Upper lobe of left lung (tissue), 6 donors: ENCODE results near the gene ELP5. TPM values are rescaled to one million over a fixed set of nuclear protein-coding genes. Genes with fewer than 3 reads are reported as not detected.

Source experiments
- ATAC-seq, 2 donors: fragments of 200-7000 bp; cut with Tn5 transposase; one replicate each; pipeline ENCODE4 v1.9.1; 2022; ENCODE audit warnings: mild to moderate bottlenecking in 2 of 2, moderate library complexity in 2 of 2; ENCODE audit not compliant: low FRiP score in 2 of 2
- DNase-seq, 2 donors: peaks; one replicate each; pipeline ENCODE4 v3.0.0-alpha.2; 2019 to 2020
- H3K27ac ChIP-seq, 4 donors: fragments of 200-600 bp; sonication (generic); one replicate each; pipeline ENCODE4 v1.5.1; 2016 to 2019
- H3K27me3 ChIP-seq, 4 donors: fragments of 200-600 bp; sonication (generic); one replicate each; pipeline ENCODE4 v1.5.1; 2017 to 2019
- H3K36me3 ChIP-seq, 4 donors: fragments of 200-600 bp; sonication (generic); one replicate each; pipeline ENCODE4 v1.5.1; 2016 to 2019
- H3K4me1 ChIP-seq, 4 donors: fragments of 200-600 bp; sonication (generic); one replicate each; pipeline ENCODE4 v1.5.1; 2018 to 2019
- H3K4me3 ChIP-seq, 4 donors: fragments of 200-600 bp; sonication (generic); one replicate each; pipeline ENCODE4 v1.5.1; 2017 to 2019; ENCODE audit warnings: mild to moderate bottlenecking in 2 of 4, moderate library complexity in 1 of 4
- H3K9me3 ChIP-seq, 4 donors: fragments of 200-600 bp; sonication (generic); one replicate each; pipeline ENCODE4 v1.5.1; 2018 to 2019
- EP300 ChIP-seq, 4 donors: sonication (generic); formaldehyde crosslinking; IDR thresholded peaks; one replicate each; pipeline ENCODE4 v1.5.1; 2017; ENCODE audit warnings: antibody characterized with exemption in 4 of 4, control low read depth in 2 of 4
- POLR2A ChIP-seq, 4 donors: fragments of 450-650 bp; IDR thresholded peaks; one replicate each; pipeline ENCODE4 v1.5.1; 2016 to 2017; ENCODE audit warnings: antibody characterized with exemption in 4 of 4, mild to moderate bottlenecking in 2 of 4
- POLR2AphosphoS5 ChIP-seq, 2 donors: sonication (generic); formaldehyde crosslinking; IDR thresholded peaks; one replicate each; pipeline ENCODE4 v1.5.1; 2017; ENCODE audit warnings: antibody characterized with exemption in 2 of 2
- WGBS, 2 donors: methylation state at CpG; one replicate each; pipeline ENCODE4 v1.1.5; 2017 to 2018; 5-methylcytosine and 5-hydroxymethylcytosine counted together
- total RNA-seq, 6 donors: library from RNA; depleted of rRNA in 4 of 6; stranded (reverse); fragments of >200 nt in 4 of 6; gene quantifications; one replicate each; pipeline versions ENCODE4 v1.1.0 to v1.2.1, GENCODE V29; 2016 to 2021
- TF ChIP-seq, protein P1 (sequence below), 6 experiments: fragments of 450-650 bp in 4 of 6; fragments of 200-600 bp in 2 of 6; sonication (generic) in 2 of 6; IDR thresholded peaks; one replicate each; pipeline ENCODE4 v1.5.1; 2016 to 2019; ENCODE audit warnings: antibody characterized with exemption in 6 of 6
- donor health status: DM: no; HTN: no; CAD: no; lungs with moderate emphysema.
- donor health status: DM: no; HTN: yes; CAD: no; lungs with severe emphysema.

Gene ELP5
- total RNA-seq, 6 donors from 2014 or later, result 5.2 to 36.3 (median 21.0) TPM

- Histone ChIP-seq H3K4me1 (peaks cover 49 to 66% (median 53%) of the 10 kb centered on the region in 4 donors), H3K36me3 (no peaks in the 10 kb centered on the region), H3K27ac (peak overlapping the region; percentile 42 to 100 (median 84)), H3K27me3 (no peaks in the 10 kb centered on the region), H3K4me3 (peak overlapping the region in 1 of 4 donors; percentile 60), H3K9me3 (no peaks in the 10 kb centered on the region)
- no peak for TF ChIP-seq POLR2AphosphoS5 (IDR thresholded peaks at IDR 0.05)
- no peak for TF ChIP-seq EP300 (IDR thresholded peaks at IDR 0.05)
- TF ChIP-seq POLR2A (IDR thresholded peaks at IDR 0.05), result no peak
- TF ChIP-seq, protein P1, sequence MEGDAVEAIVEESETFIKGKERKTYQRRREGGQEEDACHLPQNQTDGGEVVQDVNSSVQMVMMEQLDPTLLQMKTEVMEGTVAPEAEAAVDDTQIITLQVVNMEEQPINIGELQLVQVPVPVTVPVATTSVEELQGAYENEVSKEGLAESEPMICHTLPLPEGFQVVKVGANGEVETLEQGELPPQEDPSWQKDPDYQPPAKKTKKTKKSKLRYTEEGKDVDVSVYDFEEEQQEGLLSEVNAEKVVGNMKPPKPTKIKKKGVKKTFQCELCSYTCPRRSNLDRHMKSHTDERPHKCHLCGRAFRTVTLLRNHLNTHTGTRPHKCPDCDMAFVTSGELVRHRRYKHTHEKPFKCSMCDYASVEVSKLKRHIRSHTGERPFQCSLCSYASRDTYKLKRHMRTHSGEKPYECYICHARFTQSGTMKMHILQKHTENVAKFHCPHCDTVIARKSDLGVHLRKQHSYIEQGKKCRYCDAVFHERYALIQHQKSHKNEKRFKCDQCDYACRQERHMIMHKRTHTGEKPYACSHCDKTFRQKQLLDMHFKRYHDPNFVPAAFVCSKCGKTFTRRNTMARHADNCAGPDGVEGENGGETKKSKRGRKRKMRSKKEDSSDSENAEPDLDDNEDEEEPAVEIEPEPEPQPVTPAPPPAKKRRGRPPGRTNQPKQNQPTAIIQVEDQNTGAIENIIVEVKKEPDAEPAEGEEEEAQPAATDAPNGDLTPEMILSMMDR (IDR thresholded peaks at IDR 0.05), result no peak
- ATAC-seq, result no peak
- no peak for DNase-seq
- 18 to 20% methylated on average over 7 to 10 of the region's 10 CpGs for WGBS, 2 donors
These were observed 36.3 kb upstream of the ELP5 start for GRCh38 chr17:7215652-7216180.

DNA sequence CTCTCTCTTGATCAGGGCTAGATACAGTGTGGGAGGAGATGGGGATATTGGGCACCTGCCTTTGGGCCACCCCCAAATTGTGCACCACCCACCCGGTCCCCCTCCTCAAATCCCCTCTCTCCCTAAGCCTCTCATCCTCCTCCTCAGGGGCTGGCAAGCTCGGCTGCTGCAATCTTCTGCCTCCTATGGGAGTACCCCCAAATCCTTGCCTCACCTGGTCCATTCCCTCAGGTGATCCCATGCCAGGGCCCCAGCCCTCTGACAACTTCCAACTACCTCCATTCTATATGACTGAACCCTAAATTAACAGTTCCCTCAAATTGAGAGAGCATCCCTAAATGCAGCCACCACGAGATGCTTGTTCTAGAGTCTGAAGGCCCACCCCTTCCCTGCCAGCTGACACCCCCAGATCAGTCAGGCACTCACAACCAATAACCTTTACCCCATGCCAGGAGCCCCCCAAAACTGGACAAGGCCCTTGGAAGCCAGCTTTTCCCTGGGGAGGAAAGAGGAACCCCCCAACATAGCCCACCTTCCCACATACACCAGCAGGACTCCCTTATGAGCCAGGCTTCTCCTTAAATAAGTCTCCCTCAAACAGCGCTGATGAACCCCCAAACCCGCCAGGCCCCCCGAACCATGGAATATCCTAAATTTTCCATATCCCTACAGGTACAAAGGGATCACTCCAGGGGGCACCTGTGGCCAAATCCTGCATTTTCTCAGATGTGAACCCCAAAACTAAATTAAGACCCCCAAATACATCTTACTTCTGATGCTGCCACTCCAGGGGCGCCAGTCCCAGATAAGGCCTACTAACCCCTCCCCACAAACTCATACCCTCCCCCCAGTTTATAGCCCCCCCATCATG is 35.5 kb upstream of the ELP5 start:
- H3K4me1 ChIP-seq, result peaks cover 56 to 73% (median 61%) of the 10 kb centered on the region in 4 donors

DNA sequence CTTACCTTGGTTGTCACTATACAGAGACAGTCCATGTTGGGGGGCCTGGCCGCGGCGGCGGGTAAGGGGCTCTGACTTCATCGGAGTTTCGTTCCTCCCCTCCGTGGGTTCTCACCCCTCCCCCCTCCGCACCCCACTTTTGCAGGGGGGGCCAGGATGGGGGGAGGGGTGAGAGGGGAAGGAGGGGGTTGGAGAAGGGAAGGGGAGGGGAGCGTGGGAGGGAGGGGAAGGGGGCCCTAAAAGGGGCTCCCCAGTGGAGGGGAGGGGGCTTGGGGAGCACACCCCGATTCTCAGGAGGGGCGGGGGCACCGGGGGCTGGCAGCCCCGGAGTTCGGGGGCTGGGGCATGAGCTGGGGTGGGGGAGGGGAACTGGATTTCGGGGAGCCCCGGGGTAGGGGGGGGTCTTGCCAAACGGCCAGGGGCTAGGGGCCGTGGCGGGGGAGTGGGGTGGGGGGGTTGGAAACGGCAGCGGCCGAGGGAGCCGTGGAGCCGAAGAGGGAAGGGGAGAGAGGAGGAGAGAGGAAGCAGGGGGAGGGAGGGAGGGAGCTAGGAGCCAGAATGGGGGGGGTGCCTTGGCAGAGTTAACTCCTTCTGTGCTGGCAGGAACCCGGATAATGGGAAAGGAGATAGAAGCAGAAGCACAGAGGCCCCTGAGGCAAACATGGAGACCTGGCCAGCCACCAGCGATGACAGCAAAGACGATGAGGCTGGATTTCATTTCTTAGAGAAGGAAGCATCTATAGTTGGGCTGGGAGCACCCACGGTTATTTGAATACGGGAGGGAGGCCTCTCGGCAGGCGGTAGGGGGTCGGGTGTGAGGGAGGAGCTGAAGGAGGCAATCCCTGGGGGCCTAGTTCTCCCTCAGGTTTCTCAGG is 34.7 kb upstream of the ELP5 start:
- peak overlapping the region; percentile 47 to 100 (median 82) for H3K27ac ChIP-seq
- TF ChIP-seq, protein P1 (IDR thresholded peaks at IDR 0.05), result no peak
- TF ChIP-seq EP300 (IDR thresholded peaks at IDR 0.05) (no peak), POLR2A (IDR thresholded peaks at IDR 0.05) (no peak), POLR2AphosphoS5 (IDR thresholded peaks at IDR 0.05) (no peak)
- WGBS, 2 donors, result 1 to 7% methylated on average over 17 to 22 of the region's 32 CpGs
- peaks cover 59 to 82% (median 66%) of the 10 kb centered on the region in 4 donors for H3K4me1 ChIP-seq
- H3K27me3 ChIP-seq, result no peaks in the 10 kb centered on the region
- no peaks in the 10 kb centered on the region for H3K9me3 ChIP-seq
- peak; percentile 42 to 82 for DNase-seq
- ATAC-seq, result no peak
- H3K36me3 ChIP-seq, result peaks cover 0 to 14% (median 10%) of the 10 kb centered on the region in 4 donors
- peak overlapping the region; percentile 45 to 60 (median 48) for H3K4me3 ChIP-seq

More for the DNA sequence above, 35.5 kb upstream of the ELP5 start:
- no peaks in the 10 kb centered on the region for H3K27me3 ChIP-seq
- no peak for TF ChIP-seq POLR2A (IDR thresholded peaks at IDR 0.05)
- no peak for TF ChIP-seq POLR2AphosphoS5 (IDR thresholded peaks at IDR 0.05)
- TF ChIP-seq, protein P1 (IDR thresholded peaks at IDR 0.05), result no peak
- TF ChIP-seq EP300 (IDR thresholded peaks at IDR 0.05), result no peak
- peak overlapping the region; percentile 45 to 60 (median 48) for H3K4me3 ChIP-seq
- no peaks in the 10 kb centered on the region for H3K9me3 ChIP-seq
- peaks cover 0 to 6% (median 3%) of the 10 kb centered on the region in 4 donors for H3K36me3 ChIP-seq
- DNase-seq, result no peak
- 24 to 28% methylated on average over 7 of the region's 7 CpGs for WGBS, 2 donors
- H3K27ac ChIP-seq, result peak overlapping the region; percentile 47 to 100 (median 82)
- ATAC-seq, result no peak

DNA sequence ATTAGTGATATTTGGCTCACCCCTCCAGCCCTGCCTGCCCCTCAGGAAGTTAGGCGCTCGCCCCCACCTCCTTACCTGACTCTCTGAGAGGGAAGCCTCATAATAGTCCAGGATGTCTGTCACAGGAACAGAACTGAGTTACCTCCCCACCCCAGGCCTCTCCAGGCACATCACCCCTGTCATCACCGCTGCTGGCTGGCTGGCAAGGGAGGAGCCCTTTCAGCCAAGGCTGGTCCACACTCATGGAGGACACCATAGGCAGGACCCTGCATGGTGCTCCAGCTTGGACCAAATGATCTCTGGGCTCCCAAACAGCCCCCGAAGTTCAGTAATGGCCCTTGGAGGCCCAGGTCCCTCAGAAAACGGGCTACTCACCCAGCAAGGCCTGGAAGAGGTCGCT is 33.8 kb upstream of the ELP5 start:
- TF ChIP-seq POLR2AphosphoS5 (IDR thresholded peaks at IDR 0.05) (no peak), EP300 (IDR thresholded peaks at IDR 0.05) (no peak), POLR2A (IDR thresholded peaks at IDR 0.05) (no peak)
- TF ChIP-seq, protein P1 (IDR thresholded peaks at IDR 0.05), result no peak
- no peak for DNase-seq
- no peak for ATAC-seq
- Histone ChIP-seq H3K9me3 (no peaks in the 10 kb centered on the region), H3K36me3 (peaks cover 0 to 23% (median 18%) of the 10 kb centered on the region in 4 donors), H3K27me3 (no peaks in the 10 kb centered on the region), H3K27ac (peak overlapping the region; percentile 47 to 100 (median 82)), H3K4me1 (peaks cover 59 to 84% (median 66%) of the 10 kb centered on the region in 4 donors), H3K4me3 (peak overlapping the region in 2 of 4 donors; percentile 46 to 60)
- WGBS, 2 donors, result 65 to 77% methylated on average over 6 of the region's 6 CpGs
